ENCODE results near the gene PANK1. TPM values are rescaled to one million over a fixed set of nuclear protein-coding genes. Genes with fewer than 3 reads are reported as not detected.

PANK1 gene
- total RNA-seq (2012; rRNA removed) = 2.2 and 3.0 TPM in 2 replicates

DNA sequence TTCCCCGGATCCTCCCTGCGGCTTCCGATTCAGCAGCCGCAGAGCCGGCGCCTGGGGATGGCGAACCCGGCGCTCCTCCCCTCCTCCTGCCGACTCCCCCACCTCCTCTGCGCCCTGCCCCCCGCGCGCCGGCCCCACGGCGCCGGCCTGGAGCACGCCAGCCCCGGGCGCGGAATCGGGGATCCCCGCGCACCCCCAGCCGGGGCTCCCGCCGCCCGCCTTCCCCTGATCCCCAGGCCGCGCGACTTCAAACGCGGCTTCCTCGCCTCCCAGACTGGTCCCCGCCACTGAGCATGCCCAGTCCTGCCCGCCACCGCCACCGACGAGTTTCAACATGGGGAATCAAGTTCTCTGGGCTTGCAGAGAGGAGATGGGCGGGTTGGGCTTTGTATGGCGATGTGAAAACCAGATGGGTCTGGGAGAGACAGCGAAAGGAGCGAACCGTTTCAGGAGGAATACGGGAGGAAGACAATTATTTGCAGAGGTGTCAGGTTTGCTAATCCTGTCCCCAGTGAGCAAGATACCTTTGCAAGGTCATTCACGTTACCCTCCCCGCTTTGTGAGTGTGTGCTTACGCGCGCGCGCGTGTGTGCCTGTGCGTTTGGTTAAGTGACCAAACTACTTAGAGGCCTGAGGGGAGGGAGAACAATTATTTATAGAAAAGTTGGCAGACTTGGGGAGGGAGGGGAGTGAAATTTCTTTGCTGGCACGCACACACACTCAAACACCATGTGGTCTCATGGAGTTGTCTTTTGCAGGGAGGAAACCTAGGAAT, at the start of gene PANK1:
Gene PANK1 (minus strand): TSS at position 276 of the 775 bp plus-strand sequence. CDS start 351 bp downstream, outside the sequence.
- Histone ChIP-seq H3K9ac (ENCODE audit: low read depth, low read length) (peak within 1 kb of the TSS; percentile 82), H3K27me3 (ENCODE audit: control insufficient read depth, insufficient read depth, low read length) (no peaks in the 10 kb centered on the region), H3K4me3 (ENCODE audit: low read length) (peak within 1 kb of the TSS; percentile 80), H3K36me3 (ENCODE audit: insufficient read depth, low read length) (no peaks in the 10 kb centered on the region), H3K4me1 (ENCODE audit: control insufficient read depth, insufficient read depth, low read length) (peaks cover 14% of the 10 kb centered on the region), H3K4me2 (ENCODE audit: low read length) (peak within 1 kb of the TSS; percentile 96), H3K9me3 (replicated peaks; ENCODE audit: low read length) (no peaks in the 10 kb centered on the region)

DNA sequence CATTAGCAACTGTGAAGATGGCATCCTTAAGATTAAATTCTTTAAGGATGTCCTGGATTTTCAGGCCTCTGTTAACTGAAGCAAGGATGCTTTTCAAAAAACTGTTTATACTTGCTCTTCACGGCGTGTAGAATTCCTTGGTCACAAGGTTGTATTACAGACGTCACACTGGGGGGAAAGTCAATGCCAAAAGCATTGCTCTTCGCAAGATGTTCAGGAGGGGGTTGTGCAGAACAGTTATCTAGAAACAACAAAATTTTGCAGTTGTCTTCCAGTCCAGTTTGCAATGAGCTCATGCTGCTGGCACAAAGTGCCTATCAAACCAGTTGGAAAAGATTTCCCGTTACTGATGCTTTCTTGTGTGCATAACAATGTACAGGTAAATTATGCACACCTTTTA, 48.1 kb upstream of the PANK1 start:
- no peaks in the 10 kb centered on the region for H3K27me3 ChIP-seq (ENCODE audit: control insufficient read depth, insufficient read depth, low read length)
- no peaks in the 10 kb centered on the region for H3K4me1 ChIP-seq (ENCODE audit: control insufficient read depth, insufficient read depth, low read length)

DNA sequence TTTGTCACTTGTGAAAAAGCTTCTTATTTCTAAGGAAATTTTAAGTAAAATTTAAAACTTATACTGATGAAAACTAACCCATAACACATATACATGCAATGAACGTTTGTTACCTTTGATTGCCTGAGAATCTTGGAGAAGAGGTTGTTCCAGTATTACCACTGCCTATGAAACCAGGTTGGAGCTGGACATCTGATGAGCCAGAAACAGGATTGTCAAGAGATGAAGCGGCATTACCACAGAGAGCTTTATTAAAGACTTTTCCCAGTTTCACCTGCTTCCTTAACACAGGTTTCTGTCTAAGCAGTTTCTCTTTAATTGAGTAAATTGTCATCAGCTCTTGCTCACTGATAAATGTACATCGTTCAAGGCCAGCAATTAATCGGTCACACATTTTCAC, 47.4 kb upstream of the PANK1 start:
- no peaks in the 10 kb centered on the region for H3K9me3 ChIP-seq (replicated peaks; ENCODE audit: low read length)
- no peaks in the 10 kb centered on the region for H3K27me3 ChIP-seq (ENCODE audit: control insufficient read depth, insufficient read depth, low read length)
- no peaks in the 10 kb centered on the region for H3K36me3 ChIP-seq (ENCODE audit: insufficient read depth, low read length)
- no peak overlapping the region for H3K9ac ChIP-seq (ENCODE audit: low read depth, low read length)
- H3K4me2 ChIP-seq (ENCODE audit: low read length) = no peak overlapping the region
- H3K4me1 ChIP-seq (ENCODE audit: control insufficient read depth, insufficient read depth, low read length) = no peaks in the 10 kb centered on the region
- H3K4me3 ChIP-seq (ENCODE audit: low read length) = no peak overlapping the region

More for the DNA sequence above, 48.1 kb upstream of the PANK1 start:
- no peak overlapping the region for H3K9ac ChIP-seq (ENCODE audit: low read depth, low read length)
- no peaks in the 10 kb centered on the region for H3K9me3 ChIP-seq (replicated peaks; ENCODE audit: low read length)
- no peak overlapping the region for H3K4me2 ChIP-seq (ENCODE audit: low read length)
- H3K4me3 ChIP-seq (ENCODE audit: low read length) = no peak overlapping the region
- H3K36me3 ChIP-seq (ENCODE audit: insufficient read depth, low read length) = no peaks in the 10 kb centered on the region

DNA sequence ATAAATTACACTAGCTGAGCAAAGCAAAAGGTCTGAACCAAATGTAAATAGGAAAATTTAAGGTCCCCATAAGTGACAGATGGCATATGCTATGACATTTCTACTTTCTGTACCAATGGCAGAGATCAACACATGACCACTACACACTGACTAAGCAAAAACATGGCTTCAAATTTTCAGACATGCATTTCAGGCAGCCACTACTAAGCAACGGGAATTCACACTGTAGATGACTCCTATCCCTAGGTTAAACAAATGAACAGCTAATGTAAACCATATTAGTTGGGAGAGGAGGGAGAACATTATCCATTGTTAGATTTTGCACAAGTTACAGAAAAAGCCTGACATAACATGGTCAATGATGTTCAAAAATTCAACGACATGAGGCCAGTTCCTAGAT, 45.0 kb upstream of the PANK1 start:
- Histone ChIP-seq H3K9ac (ENCODE audit: low read depth, low read length) (no peak overlapping the region), H3K4me3 (ENCODE audit: low read length) (no peak overlapping the region), H3K27me3 (ENCODE audit: control insufficient read depth, insufficient read depth, low read length) (no peaks in the 10 kb centered on the region), H3K4me1 (ENCODE audit: control insufficient read depth, insufficient read depth, low read length) (no peaks in the 10 kb centered on the region), H3K36me3 (ENCODE audit: insufficient read depth, low read length) (no peaks in the 10 kb centered on the region), H3K4me2 (ENCODE audit: low read length) (no peak overlapping the region), H3K9me3 (replicated peaks; ENCODE audit: low read length) (no peaks in the 10 kb centered on the region)

DNA sequence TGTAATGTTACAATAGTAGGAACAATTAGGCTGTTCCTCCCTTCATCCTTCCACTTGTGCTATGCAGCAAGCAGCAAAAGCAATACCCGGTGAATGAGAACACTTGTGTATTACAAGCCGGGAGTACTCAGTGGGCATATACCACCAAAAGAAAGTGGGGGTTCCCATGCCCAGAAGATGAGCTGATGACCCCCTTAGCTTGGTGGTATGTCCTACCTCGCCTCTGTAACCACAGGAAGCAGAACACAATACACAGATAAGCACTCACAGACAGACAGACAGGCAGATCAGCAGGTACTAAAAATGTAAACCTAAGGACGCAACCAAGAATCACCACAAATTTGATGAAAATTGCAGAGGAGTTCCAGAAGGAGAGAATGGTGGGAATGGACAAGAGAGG, 40.9 kb upstream of the PANK1 start:
- H3K9ac ChIP-seq (ENCODE audit: low read depth, low read length) = no peak overlapping the region
- no peaks in the 10 kb centered on the region for H3K9me3 ChIP-seq (replicated peaks; ENCODE audit: low read length)
- H3K27me3 ChIP-seq (ENCODE audit: control insufficient read depth, insufficient read depth, low read length) = no peaks in the 10 kb centered on the region
- H3K4me2 ChIP-seq (ENCODE audit: low read length) = no peak overlapping the region
- H3K4me3 ChIP-seq (ENCODE audit: low read length) = no peak overlapping the region
- no peaks in the 10 kb centered on the region for H3K4me1 ChIP-seq (ENCODE audit: control insufficient read depth, insufficient read depth, low read length)
- no peaks in the 10 kb centered on the region for H3K36me3 ChIP-seq (ENCODE audit: insufficient read depth, low read length)

DNA sequence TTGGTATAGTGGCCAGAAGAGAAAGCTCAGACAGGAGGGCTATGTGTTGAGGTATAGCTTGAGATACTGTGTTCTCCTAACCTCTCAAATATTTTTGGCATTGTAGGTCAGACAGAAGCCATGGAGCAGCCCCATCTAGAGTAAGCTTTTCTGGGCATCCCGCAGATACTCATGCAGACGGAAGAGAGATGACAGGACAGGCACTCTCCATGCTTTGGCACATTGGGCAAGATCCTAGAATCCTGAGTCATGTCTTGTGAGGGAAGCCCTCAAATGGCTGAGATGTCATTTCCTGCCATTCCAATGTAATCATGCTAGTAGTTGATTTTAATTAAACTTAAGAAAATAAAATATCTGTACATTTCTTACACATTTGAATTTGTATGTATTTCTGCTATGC, 39.6 kb upstream of the PANK1 start:
- Histone ChIP-seq H3K36me3 (ENCODE audit: insufficient read depth, low read length) (no peaks in the 10 kb centered on the region), H3K9ac (ENCODE audit: low read depth, low read length) (no peak overlapping the region), H3K9me3 (replicated peaks; ENCODE audit: low read length) (no peaks in the 10 kb centered on the region), H3K4me3 (ENCODE audit: low read length) (no peak overlapping the region), H3K4me1 (ENCODE audit: control insufficient read depth, insufficient read depth, low read length) (no peaks in the 10 kb centered on the region), H3K4me2 (ENCODE audit: low read length) (no peak overlapping the region), H3K27me3 (ENCODE audit: control insufficient read depth, insufficient read depth, low read length) (no peaks in the 10 kb centered on the region)

DNA sequence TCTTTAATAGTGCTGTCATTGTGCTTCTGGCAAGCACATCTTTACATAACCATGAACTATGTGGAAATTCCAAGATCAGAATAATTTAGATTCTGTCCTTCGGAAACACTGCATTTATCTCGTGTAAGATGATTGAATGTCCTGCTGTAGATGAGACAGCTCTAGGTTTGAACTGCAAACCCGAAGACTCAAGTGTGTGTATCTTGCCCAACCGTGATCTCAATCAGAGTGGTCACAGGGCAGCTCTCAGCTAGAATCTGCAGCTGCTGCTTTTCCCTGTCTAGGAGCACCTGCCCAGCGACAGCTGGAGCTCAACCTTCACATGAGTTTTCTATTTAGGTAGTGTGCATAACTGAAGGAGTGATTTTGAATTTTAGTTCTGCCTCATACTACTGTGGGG, 38.8 kb upstream of the PANK1 start:
- Histone ChIP-seq H3K27me3 (ENCODE audit: control insufficient read depth, insufficient read depth, low read length) (no peaks in the 10 kb centered on the region), H3K4me1 (ENCODE audit: control insufficient read depth, insufficient read depth, low read length) (no peaks in the 10 kb centered on the region), H3K9ac (ENCODE audit: low read depth, low read length) (no peak overlapping the region), H3K4me3 (ENCODE audit: low read length) (no peak overlapping the region), H3K36me3 (ENCODE audit: insufficient read depth, low read length) (no peaks in the 10 kb centered on the region), H3K9me3 (replicated peaks; ENCODE audit: low read length) (no peaks in the 10 kb centered on the region), H3K4me2 (ENCODE audit: low read length) (no peak overlapping the region)

DNA sequence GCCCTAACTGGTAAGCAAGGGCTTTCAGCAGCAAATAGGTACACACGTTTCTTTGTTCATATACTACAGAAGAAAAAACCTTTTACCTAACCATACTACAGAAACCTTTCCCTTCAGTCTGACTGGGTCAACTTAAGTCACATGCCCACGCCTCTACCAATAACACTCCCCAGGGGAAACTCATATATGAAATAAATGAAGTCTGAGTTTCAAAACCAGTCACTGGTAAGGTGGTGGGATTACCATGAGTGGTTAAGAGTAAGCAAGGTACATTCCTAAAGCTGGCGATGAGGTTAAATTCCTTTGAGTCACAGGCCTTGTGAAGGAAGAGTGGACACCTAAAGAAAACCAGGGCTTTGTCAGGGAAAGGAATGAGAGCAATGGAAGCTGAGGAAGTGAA, 34.9 kb upstream of the PANK1 start:
- Histone ChIP-seq H3K4me3 (ENCODE audit: low read length) (no peak overlapping the region), H3K9me3 (replicated peaks; ENCODE audit: low read length) (no peaks in the 10 kb centered on the region), H3K36me3 (ENCODE audit: insufficient read depth, low read length) (no peaks in the 10 kb centered on the region), H3K27me3 (ENCODE audit: control insufficient read depth, insufficient read depth, low read length) (no peaks in the 10 kb centered on the region), H3K4me1 (ENCODE audit: control insufficient read depth, insufficient read depth, low read length) (no peaks in the 10 kb centered on the region), H3K4me2 (ENCODE audit: low read length) (no peak overlapping the region), H3K9ac (ENCODE audit: low read depth, low read length) (no peak overlapping the region)

DNA sequence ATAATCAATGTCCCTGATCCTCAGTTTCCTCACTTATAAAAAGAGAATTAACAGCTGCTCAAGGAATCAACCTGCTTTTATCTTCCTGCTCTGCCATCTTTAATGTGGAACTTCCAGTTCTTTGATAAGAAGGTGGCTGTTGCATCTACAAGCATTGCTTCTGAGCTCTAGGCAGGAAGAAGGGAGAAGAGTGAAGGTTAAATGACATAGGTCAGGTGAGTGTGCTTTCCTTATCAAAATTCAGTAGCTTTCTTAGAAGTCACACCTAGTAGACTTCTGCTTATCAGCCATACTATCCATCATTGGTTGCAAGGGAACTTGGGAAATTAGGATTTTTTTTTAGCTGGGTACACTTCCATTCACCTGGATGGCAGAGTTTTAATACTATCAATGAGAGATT, 32.3 kb upstream of the PANK1 start:
- H3K9ac ChIP-seq (ENCODE audit: low read depth, low read length) = no peak overlapping the region
- H3K27me3 ChIP-seq (ENCODE audit: control insufficient read depth, insufficient read depth, low read length) = no peaks in the 10 kb centered on the region
- H3K9me3 ChIP-seq (replicated peaks; ENCODE audit: low read length) = no peaks in the 10 kb centered on the region
- H3K4me1 ChIP-seq (ENCODE audit: control insufficient read depth, insufficient read depth, low read length) = no peaks in the 10 kb centered on the region
- no peak overlapping the region for H3K4me3 ChIP-seq (ENCODE audit: low read length)
- no peak overlapping the region for H3K4me2 ChIP-seq (ENCODE audit: low read length)
- no peaks in the 10 kb centered on the region for H3K36me3 ChIP-seq (ENCODE audit: insufficient read depth, low read length)

DNA sequence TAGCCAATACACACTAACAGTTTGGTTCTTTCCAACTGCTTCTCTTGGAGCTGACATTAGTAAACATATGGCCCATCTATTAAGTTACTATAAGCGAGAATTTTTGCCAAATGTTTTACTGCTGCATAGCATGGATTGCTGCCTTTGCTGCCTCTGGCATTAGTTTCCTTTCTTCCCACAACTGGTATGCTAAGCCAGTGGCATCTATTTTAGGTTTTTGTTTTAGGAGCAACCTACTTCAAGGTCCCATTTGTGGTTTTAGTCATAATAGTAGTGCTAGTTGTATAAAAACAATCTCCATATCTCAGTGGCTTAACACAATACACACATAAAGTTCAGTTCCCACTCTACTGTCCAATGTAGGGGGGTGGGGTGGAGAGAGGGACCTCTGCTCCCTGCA, 25.9 kb upstream of the PANK1 start:
- no peak overlapping the region for H3K4me3 ChIP-seq (ENCODE audit: low read length)
- H3K4me2 ChIP-seq (ENCODE audit: low read length) = no peak overlapping the region
- no peaks in the 10 kb centered on the region for H3K4me1 ChIP-seq (ENCODE audit: control insufficient read depth, insufficient read depth, low read length)
- H3K27me3 ChIP-seq (ENCODE audit: control insufficient read depth, insufficient read depth, low read length) = no peaks in the 10 kb centered on the region
- no peak overlapping the region for H3K9ac ChIP-seq (ENCODE audit: low read depth, low read length)
- no peaks in the 10 kb centered on the region for H3K36me3 ChIP-seq (ENCODE audit: insufficient read depth, low read length)
- H3K9me3 ChIP-seq (replicated peaks; ENCODE audit: low read length) = no peaks in the 10 kb centered on the region

DNA sequence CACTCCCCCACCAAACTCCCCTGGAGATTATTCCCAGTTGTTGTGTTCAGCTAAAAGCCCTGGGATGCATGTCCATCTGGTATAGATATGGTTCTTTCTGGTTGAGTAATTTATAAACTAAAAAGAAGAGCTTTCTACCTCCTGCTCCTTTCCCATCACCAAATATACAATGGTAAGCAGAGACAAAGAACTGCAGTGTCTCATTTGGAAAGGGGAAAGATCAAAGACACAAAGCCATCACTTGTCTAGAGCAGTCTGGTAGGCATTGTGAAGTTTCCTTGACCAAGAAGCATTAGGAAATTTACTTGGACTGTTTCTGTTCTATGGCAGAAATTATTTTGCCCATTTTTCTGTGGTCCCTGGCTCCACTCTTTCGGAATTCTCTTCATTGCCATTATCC, 24.9 kb upstream of the PANK1 start:
- H3K4me1 ChIP-seq (ENCODE audit: control insufficient read depth, insufficient read depth, low read length) = no peaks in the 10 kb centered on the region
- no peak overlapping the region for H3K4me3 ChIP-seq (ENCODE audit: low read length)
- no peak overlapping the region for H3K9ac ChIP-seq (ENCODE audit: low read depth, low read length)
- H3K4me2 ChIP-seq (ENCODE audit: low read length) = no peak overlapping the region
- H3K36me3 ChIP-seq (ENCODE audit: insufficient read depth, low read length) = no peaks in the 10 kb centered on the region
- H3K27me3 ChIP-seq (ENCODE audit: control insufficient read depth, insufficient read depth, low read length) = no peaks in the 10 kb centered on the region
- no peaks in the 10 kb centered on the region for H3K9me3 ChIP-seq (replicated peaks; ENCODE audit: low read length)

DNA sequence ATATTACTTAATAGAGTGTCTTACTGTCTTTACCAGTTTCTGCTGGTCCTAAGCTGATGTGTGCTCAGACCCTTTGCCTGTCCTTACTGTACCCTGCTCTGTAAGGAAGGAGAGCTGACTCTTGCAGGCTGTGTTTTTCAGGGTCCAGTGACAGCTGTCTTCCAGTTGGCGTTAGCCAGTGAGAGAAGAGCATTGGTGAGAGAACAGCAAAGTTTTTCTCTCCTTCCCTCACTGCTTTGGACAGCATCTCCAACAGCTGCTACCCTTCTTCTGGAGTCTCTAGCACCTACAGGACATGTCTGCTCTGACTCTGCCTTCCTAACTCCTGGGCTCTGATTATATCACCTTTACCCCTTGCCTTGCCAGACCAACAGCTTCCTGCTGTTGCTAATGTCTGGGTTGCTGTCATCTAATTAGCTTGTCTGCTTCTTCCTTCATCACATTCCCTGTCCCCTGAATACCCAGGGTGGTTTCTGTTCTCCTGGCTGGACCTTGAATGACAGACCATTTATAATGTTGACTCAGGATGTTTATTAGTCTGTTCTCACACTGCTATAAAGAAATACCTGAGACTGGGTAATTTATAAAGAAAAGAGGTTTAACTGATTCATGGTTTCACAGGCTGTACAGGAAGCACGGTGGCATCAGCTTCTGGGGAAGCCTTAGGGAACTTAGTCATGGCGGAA, 23.5 kb upstream of the PANK1 start:
- no peak overlapping the region for H3K4me3 ChIP-seq (ENCODE audit: low read length)
- no peaks in the 10 kb centered on the region for H3K4me1 ChIP-seq (ENCODE audit: control insufficient read depth, insufficient read depth, low read length)
- no peaks in the 10 kb centered on the region for H3K27me3 ChIP-seq (ENCODE audit: control insufficient read depth, insufficient read depth, low read length)
- H3K9ac ChIP-seq (ENCODE audit: low read depth, low read length) = no peak overlapping the region
- H3K9me3 ChIP-seq (replicated peaks; ENCODE audit: low read length) = no peaks in the 10 kb centered on the region
- H3K36me3 ChIP-seq (ENCODE audit: insufficient read depth, low read length) = no peaks in the 10 kb centered on the region
- no peak overlapping the region for H3K4me2 ChIP-seq (ENCODE audit: low read length)

Data from skeletal muscle satellite cell (primary cell).